ENCODE data around the gene NANOS3. TPM values are rescaled to one million over a fixed set of nuclear protein-coding genes. Genes with fewer than 3 reads are reported as not detected.
A peak's percentile ranks its signal among the peaks of the same experiment; 100 is the strongest.

NANOS3 gene
- total RNA-seq, 1 donor from 2014 or later, result 0.68 TPM

DNA sequence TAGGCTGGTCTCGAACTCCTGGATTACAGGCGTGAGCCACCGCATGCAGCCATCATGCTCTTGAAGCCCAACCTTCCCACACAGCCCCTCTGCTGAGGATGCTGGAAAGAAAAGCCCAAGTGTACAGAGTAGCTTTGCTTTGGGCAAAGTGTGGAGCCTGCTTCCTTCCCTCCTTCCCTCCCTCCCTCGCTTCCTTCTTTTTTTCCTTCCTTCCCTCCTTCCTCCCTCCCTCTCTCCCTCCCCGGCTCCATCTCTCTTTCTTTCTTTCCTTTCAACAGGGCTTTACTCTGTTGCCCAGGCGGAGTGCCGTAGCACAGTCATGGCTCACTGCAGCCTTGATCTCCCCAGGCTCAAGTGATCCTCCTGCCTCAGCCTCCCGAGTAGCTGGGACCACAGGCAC is 31.7 kb downstream of the NANOS3 start:
- Histone ChIP-seq H3K4me3 (no peak overlapping the region), H3K4me1 (peaks cover 22% of the 10 kb centered on the region), H3K36me3 (peaks cover 42% of the 10 kb centered on the region), H3K9me3 (no peaks in the 10 kb centered on the region), H3K27me3 (ENCODE audit: low read depth) (no peaks in the 10 kb centered on the region), H3K27ac (no peak overlapping the region)
- TF ChIP-seq, protein P1, sequence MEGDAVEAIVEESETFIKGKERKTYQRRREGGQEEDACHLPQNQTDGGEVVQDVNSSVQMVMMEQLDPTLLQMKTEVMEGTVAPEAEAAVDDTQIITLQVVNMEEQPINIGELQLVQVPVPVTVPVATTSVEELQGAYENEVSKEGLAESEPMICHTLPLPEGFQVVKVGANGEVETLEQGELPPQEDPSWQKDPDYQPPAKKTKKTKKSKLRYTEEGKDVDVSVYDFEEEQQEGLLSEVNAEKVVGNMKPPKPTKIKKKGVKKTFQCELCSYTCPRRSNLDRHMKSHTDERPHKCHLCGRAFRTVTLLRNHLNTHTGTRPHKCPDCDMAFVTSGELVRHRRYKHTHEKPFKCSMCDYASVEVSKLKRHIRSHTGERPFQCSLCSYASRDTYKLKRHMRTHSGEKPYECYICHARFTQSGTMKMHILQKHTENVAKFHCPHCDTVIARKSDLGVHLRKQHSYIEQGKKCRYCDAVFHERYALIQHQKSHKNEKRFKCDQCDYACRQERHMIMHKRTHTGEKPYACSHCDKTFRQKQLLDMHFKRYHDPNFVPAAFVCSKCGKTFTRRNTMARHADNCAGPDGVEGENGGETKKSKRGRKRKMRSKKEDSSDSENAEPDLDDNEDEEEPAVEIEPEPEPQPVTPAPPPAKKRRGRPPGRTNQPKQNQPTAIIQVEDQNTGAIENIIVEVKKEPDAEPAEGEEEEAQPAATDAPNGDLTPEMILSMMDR (IDR thresholded peaks at IDR 0.05), result no peak
- ATAC-seq (no peak), DNase-seq (no peak)
- intact Hi-C loops (cut with DNase I), result no loop called here

DNA sequence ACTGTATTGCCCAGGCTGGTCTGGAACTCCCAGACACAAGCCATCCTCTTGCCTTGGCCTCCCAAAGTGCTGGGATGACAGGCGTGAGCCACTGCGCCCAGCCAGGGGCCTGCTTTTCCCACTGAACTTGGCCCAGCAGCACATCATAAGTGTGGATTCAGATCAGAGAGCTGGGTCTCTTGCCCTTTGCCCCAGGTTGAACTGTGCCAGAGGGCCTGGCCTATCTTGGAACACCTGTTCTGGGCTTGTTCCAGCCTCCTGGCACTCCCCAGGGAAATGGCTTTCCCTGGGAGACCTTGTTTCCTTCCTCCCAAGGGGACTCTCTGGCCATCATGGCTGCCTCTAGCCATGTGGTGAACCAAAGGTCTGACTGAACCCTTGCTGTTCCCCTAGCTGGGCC is 32.5 kb downstream of the NANOS3 start:
- ATAC-seq (no peak), DNase-seq (no peak)
- Histone ChIP-seq H3K4me1 (peaks cover 22% of the 10 kb centered on the region), H3K36me3 (peaks cover 50% of the 10 kb centered on the region), H3K9me3 (no peaks in the 10 kb centered on the region), H3K27me3 (ENCODE audit: low read depth) (no peaks in the 10 kb centered on the region), H3K4me3 (no peak overlapping the region), H3K27ac (no peak overlapping the region)
- TF ChIP-seq, protein P1 (IDR thresholded peaks at IDR 0.05), result no peak
- intact Hi-C loops (cut with DNase I), result no loop called here

DNA sequence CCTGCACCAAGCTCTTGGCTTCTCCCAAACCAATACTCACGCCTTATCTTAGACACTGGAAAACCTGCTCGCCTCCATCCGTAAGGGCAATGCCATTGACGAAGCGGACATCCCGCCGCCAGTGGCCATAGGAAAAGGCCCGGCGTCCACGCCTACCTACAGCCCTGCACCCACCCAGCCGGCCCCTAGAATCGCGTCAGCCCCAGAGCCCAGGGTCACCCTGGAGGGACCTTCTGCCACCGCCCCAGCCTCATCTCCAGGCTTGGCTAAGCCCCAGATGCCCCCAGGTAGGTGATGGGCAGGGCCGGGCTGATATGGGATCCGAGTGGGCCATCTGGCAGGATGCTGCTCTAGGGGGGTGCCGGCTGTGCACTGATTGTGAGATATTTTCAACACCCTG is 36.4 kb downstream of the NANOS3 start:
- DNase-seq, result no peak
- Histone ChIP-seq H3K36me3 (peaks cover 86% of the 10 kb centered on the region), H3K4me1 (peaks cover 10% of the 10 kb centered on the region)

DNA sequence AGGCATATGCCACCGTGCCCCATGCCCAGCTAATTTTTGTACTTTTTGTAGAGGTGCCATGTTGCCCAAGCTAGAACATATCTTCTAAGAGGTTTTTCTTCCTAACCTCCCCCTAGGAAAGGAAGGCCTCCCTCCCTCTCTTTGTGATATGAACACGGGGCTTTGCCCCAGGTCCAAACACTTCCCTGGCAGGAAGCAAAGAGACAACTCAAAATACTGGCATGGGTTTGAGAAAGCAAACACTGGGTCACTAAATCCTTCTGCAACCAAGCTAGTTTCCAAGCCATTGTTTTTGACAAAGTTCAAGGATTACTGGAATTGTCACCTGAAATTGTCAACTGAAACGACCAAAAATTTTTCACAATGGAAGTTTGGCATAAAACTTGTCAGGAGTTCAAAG is 37.8 kb downstream of the NANOS3 start:
- TF ChIP-seq, protein P1 (IDR thresholded peaks at IDR 0.05), result no peak
- no peak overlapping the region for H3K27ac ChIP-seq
- no peak for ATAC-seq
- no peak overlapping the region for H3K4me3 ChIP-seq
- no peaks in the 10 kb centered on the region for H3K27me3 ChIP-seq (ENCODE audit: low read depth)
- H3K36me3 ChIP-seq, result peaks cover 94% of the 10 kb centered on the region
- intact Hi-C loops (cut with DNase I), result no loop called here
- DNase-seq, result no peak
- H3K9me3 ChIP-seq, result no peaks in the 10 kb centered on the region
- peaks cover 10% of the 10 kb centered on the region for H3K4me1 ChIP-seq

More for the DNA sequence above, 36.4 kb downstream of the NANOS3 start:
- H3K4me3 ChIP-seq, result no peak overlapping the region
- no peaks in the 10 kb centered on the region for H3K9me3 ChIP-seq
- H3K27me3 ChIP-seq (ENCODE audit: low read depth), result no peaks in the 10 kb centered on the region
- TF ChIP-seq, protein P1 (IDR thresholded peaks at IDR 0.05), result no peak
- ATAC-seq, result peak in 1 of 2 donors; percentile 7
- intact Hi-C loops (cut with DNase I), result no loop called here
- no peak overlapping the region for H3K27ac ChIP-seq

DNA sequence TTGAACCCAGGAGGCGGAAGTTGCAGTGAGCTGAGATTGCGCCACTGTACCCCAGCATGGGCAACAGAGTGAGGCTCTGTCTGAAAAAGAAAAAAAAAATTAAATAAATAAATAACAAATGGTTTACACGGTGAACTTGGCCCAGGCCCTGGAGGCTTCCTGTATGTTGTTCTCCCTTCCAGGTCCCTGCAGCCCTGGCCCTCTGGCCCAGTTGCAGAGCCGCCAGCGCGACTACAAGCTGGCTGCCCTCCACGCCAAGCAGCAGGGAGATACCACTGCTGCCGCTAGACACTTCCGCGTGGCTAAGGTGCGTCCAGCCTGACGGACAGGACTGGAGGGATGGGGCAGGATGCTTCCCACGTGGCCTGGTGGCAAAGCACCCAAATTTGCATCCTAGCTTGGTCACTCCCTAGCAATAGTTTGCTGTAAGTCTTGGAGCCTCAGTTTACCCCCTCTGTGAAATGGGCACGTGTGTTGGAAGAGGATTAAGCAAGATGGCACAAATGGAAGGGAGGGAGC is 41.0 kb downstream of the NANOS3 start:
- TF ChIP-seq, protein P1 (IDR thresholded peaks at IDR 0.05), result no peak
- Histone ChIP-seq H3K27me3 (ENCODE audit: low read depth) (no peaks in the 10 kb centered on the region), H3K4me3 (no peak overlapping the region), H3K36me3 (peaks cover 95% of the 10 kb centered on the region), H3K9me3 (no peaks in the 10 kb centered on the region), H3K27ac (no peak overlapping the region), H3K4me1 (peaks cover 10% of the 10 kb centered on the region)
- DNase-seq (no peak), ATAC-seq (peak; percentile 13 to 32)
- intact Hi-C loops (cut with DNase I), result no loop called here

Measured in lower lobe of right lung (tissue), 2 donors.